HG02763 (cell line): Measurements from ENCODE around the gene UBQLNL.

Experiments used
- ATAC-seq: cut with Tn5 transposase; IDR thresholded peaks from one replicate; pipeline ENCODE4 v1.9.1; 2021; ENCODE audit warnings: mild to moderate bottlenecking, moderate library complexity; ENCODE audit not compliant: unreplicated experiment

The UBQLNL gene

DNA sequence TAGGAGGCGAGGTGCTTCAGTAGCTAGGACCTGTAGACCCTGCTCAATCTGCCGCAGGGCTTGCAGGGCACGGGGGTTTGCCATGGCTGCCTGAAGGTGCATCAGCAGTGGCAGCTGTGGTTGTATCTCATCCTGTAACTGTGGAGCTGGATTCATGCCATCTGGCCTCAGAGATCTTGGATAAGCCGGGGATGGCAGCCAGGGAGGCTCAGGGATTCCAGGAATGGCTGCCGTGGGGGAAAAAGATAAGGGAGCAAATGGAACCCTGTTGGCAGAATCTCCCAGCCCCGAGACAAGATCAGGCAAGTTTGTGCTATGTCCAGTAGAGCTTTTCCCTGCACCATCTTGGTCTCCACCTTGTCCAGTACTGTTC lies 8.6 kb downstream of the UBQLNL start:
- ATAC-seq = no peak

DNA sequence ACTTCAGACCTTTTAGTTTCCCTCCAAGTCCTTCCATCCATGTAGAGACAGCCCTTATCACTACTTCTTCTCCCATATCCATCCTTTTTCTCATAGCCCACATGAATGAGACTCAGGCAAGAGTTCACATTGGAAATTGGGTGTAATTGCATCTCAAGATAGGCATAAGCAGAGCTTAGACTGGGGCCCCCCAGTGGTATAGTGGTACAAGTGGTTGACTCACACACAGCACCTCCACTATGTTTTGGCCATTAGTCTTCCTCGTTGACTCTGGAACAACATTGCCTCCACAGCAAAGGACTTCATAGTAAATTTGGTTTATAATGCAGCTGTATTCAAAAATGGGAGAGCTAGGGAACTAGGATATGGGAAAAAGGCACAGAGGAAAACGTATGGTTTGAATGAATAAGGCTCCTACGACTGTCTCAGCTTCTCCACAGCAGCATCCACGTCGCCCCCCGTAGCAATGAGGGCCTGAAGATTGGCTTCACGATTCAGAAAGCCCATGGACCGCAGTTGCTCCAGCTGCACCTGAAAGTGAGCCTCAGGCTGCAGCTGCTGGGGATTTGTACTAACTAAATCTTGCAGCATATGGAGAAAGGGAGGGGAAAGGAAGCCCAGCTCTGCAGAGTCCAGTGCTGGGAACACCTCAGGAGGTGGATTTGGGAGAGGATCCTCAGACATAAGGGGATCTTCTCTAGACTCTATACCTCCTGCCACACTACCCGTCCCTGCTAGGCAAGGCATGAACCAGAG lies 9.1 kb downstream of the UBQLNL start:
- ATAC-seq = no peak

DNA sequence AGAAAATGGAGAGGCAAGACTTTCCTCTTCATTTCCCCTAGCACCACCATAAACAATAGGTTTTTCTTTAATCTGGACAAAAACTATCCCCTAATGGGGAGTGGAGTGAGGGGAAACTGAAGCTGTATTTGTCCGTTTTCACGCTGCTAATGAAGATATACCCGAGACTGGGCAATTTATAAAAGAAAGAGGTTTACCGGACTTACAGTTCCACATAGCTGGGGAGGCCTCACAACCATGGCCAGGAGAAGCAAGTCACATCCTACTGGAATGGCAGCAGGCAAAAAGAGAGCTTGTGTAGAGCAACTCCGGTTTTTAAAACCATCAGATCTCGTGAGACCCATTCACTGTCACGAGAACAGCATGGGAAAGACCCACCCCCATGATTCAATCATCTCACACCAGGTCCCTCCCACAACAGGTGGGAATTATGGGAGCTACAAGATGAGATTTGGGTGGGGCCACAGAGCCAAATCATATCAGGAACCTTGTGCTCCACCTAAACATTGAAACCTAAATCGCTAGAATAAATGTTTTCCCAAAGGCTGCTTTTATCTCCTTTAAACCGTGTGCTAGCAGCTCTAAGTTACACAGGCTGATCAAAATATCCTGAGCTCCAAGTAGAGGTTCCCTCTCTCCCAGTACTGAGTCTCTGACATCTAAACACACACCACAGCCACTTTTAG lies 11.0 kb downstream of the UBQLNL start:
- ATAC-seq = no peak

DNA sequence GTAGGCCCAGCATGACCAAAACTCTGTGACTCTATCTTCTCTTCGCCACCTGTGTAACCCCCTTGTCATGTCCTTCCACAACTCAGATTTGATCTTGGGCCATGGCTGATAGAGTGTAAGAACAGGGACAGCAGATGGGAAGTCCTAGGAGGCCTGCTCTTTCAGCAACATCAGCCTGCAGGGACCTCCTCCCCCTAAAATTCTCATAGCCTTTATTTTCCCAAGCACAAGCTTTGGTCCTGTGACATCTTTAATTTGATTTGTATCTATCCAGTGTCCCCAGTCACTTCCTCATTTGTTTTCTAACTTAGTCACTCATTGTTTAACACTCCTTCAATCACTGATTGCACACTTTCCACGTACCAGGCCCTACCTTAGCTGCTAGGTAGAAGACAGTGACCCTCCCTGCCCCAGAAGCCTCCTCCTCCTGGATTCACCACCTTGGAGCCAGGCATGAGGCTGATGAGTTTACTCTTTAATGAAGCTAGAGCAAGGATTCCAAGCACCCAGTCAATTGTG lies 12.0 kb downstream of the UBQLNL start:
- ATAC-seq = no peak

DNA sequence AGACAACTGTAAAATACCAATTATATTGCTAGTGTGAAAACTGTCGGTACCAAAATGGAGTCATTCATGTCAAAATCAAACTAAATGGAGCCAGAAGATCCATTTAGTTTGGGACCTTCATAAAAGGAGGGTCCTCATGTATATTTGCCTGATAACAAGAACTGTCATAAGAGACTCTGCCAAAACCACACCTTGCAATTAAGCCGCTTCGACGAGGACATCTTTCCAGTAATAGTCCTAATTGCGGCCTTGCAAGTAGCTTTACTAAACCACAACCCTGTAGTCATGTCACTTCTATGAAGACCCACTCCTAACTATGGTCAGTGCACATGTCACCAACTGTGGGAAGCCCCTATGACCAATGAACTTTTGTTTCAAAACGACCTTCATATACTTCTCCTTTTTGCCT lies 16.1 kb downstream of the UBQLNL start:
- no peak for ATAC-seq

DNA sequence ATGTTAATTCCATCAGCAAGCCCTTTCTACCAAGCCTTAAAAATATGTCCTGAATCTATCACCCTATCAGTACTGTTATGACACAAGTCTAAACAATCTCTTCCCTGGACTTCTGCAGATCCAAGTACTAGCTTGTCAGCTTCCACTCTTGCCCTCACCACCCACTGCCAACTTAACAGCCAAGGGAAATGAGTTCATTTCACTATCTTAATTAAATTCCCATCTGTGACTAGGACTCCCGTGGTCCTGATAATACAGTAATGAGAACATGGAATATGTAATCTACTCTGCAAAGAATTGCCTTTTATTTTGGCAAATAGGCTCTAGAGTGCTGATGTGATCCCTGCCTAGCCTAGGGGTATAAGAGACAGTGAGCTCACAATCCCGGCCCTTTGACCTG lies 16.8 kb downstream of the UBQLNL start:
- no peak for ATAC-seq

DNA sequence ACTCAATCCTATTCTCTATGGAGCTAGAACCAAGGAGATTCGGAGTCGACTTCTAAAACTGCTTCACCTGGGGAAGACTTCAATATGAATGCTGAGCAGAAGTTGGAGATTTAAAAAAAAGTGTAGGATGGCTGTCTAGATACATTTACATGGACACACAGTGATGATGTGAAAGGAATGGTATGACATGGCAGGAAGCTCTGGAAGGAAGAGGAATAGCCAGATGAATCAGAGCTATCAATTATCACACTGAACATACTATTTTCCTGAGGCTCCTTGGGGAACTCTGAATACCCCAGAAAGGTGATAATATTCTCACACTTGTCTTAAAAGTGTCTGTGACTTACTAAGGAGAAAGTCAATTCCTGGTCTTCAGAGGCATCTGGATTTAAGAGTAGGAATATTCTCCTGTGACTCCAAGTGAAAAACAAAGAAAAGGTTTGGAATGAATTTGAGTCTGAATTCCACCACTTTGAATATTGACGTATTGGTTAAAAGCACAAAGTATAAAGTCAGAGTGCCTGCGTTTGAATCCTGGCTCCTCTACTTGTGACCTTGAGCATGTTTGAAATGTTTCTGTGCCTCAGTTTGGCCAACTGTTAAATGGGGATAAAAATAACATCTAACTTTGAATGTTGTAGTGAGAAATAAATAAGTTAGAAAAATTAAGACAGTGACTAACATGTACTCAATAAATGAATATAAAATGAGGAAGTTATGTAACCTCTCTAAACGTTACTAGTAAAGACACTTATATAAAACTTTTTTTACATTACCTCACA lies 26.7 kb downstream of the UBQLNL start:
- no peak for ATAC-seq

DNA sequence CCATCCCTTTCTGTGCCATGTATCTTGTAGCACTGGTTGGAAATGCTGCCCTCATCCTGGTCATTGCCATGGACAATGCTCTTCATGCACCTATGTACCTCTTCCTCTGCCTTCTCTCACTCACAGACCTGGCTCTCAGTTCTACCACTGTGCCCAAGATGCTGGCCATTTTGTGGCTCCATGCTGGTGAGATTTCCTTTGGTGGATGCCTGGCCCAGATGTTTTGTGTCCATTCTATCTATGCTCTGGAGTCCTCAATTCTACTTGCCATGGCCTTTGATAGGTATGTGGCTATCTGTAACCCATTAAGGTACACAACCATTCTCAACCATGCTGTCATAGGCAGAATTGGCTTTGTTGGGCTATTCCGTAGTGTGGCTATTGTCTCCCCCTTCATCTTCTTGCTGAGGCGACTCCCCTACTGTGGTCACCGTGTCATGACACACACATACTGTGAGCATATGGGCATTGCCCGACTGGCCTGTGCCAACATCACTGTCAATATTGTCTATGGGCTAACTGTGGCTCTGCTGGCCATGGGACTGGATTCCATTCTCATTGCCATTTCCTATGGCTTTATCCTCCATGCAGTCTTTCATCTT lies 27.6 kb downstream of the UBQLNL start:
- ATAC-seq = no peak

DNA sequence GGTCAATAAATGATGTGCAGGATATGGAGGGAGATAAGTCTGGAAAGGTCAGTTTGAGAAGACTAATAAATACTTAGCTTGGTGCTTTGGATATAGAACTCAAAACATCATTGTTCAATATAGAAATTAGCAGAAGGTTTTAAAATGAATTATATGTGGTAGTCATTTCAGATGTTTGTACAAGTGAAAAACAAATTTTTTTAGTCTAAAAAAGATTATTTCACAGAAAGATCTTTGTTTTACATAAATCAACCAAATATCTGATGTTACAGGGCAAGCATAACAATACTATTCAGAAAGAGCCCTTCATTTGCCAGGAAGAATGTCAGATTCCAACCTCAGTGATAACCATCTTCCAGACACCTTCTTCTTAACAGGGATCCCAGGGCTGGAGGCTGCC lies 28.1 kb downstream of the UBQLNL start, which contains the start of gene OR52D1:
Gene OR52D1, plus strand, starts transcription at position 301 of the 400 bp plus-strand sequence. Its CDS starts 22 bp downstream, at position 323.
- no peak for ATAC-seq

DNA sequence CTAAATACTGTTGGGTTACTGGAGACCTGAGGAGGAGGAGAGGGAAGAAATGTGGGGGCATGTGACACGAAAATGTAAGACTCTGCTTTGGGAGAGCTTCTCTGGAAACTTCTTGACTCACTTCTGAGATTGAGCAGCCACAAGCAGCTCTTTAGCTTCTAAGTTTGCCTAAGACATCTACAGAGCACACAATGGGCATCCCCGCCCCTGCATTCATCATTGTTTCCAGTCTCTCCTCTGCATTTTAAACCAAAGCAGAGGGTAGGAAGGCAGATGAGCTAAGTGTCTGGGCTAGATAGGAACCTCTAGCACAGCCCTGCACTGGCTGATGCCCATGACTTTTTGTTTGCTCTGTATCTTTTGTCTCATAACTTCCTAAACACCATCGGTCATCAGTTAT lies 30.1 kb downstream of the UBQLNL start:
- no peak for ATAC-seq

DNA sequence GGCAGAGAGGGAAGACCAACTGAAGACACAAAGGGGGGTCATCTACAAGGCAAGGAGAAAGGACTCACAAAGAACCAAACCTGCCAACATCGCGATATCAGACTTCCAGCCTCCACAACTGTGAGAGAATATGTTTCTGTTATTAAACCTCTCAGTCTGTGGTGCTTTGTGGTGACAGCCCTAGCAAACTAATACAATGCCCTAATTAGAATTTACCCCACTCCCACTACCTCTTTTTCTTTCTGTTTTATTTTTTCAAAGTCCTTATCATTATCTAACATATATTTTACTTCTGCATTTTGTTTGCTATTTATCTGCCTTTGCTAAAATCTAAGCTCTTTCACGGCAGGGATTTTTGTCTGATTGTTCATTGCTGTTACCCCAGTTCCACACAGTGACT lies 30.5 kb downstream of the UBQLNL start:
- ATAC-seq = no peak

DNA sequence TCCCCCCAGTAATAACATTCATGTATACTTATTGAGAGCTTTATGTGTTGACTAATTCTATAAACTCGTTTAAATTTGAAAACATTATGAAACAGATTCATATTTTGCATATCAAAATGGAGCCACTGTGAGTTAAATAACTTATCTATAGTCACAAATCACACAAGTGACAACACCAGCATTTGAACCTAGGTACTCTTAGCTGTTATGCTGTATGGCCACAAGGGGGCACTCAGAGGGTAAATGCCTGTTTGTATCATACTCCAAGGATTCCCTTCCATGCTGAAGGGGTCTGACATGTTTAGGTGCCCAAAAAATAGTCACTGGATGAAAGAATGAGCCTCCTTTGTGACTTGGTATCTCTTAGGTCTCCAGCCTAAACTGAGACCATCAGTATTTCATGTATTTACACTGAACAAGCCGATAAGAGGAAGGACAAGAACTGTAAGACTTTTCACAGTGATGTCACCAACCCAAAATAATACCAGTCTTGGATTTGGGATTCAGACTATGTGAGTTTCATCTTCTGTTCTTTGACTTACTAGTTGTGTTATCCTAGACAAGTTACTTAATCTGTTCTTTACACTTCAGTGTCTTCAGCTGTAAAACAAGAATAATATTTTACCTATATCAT lies 40.2 kb downstream of the UBQLNL start:
- no peak for ATAC-seq

DNA sequence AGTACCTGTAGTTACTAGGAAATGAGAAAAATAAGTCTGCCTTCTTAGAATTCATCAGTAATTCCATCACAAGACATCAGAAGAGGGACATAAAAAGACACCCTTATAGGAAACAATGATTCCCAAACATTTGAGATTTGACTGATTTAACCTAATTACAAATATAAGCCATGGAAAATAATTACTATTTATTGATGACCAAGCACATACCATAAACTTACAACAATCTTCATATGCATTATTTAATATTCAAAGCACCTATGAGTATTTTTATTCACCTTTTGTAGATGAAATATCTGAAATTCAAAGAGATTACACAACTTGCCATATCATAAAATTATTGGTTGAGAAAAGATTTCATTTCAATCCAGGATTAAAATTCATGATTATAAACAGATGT lies 42.6 kb downstream of the UBQLNL start:
- no peak for ATAC-seq

DNA sequence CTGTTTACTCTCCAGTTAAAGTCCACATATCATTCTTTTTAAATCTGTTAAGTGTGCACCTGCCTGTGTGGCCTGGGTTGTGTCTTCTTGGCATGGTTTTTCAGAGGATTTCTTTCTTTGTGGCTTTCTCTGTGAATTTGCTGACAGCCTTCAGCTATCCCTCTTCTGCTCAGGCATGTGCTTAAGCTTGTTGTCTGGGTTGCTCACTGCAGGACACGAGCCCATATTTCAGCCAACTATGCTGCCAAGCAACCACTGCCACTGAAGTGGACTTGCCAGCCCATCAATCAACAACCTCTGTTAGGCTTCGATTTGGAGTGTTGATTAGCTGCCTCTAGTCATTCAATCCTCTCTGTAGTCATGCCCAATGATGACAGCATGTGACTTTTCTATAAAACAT lies 49.0 kb downstream of the UBQLNL start:
- no peak for ATAC-seq
